DMS 273 treated with DMSO at 0.1 percent for 48 hours (cell line): Measurements from ENCODE around the gene GTF3C4.

Experiments used
- DNase-seq: peaks from one replicate; lab custom pipeline; 2025; lab: John Stamatoyannopoulos, UW

GTF3C4 gene

GRCh38 chr9:132647806-132648205 is 22.5 kb upstream of the GTF3C4 start:
- no peak for DNase-seq

- DNase-seq, result no peak
Observed at GRCh38 chr9:132648283-132648682, 22.0 kb upstream of the GTF3C4 start.

GRCh38 chr9:132648685-132649084 is 21.6 kb upstream of the GTF3C4 start:
- DNase-seq, result no peak

- no peak for DNase-seq
Observed at GRCh38 chr9:132651259-132651658, 19.0 kb upstream of the GTF3C4 start.

- no peak for DNase-seq
Observed at GRCh38 chr9:132656299-132656698, 14.0 kb upstream of the GTF3C4 start.

- DNase-seq, result no peak
Observed at GRCh38 chr9:132662152-132662945, 7.9 kb upstream of the GTF3C4 start.

GRCh38 chr9:132663117-132663516 is 7.1 kb upstream of the GTF3C4 start:
- DNase-seq, result no peak

- DNase-seq, result no peak
Observed at GRCh38 chr9:132663851-132664250, 6.4 kb upstream of the GTF3C4 start.

- peak; percentile 49 for DNase-seq
Observed at GRCh38 chr9:132669319-132669697, 956 bp upstream of the GTF3C4 start.

GRCh38 chr9:132669698-132670456 is 387 bp upstream of the GTF3C4 start, which contains the start of gene DDX31:
Gene DDX31 (minus strand): TSS chr9:132669983. CDS start chr9:132669934, 49 bp downstream.
- peak; percentile 38 for DNase-seq

- DNase-seq, result no peak
Observed at GRCh38 chr9:132671620-132672412, 1.6 kb downstream of the GTF3C4 start.

GRCh38 chr9:132672413-132672690 is 2.1 kb downstream of the GTF3C4 start:
- DNase-seq, result no peak

- no peak for DNase-seq
Observed at GRCh38 chr9:132673355-132673754, 3.1 kb downstream of the GTF3C4 start.

GRCh38 chr9:132674485-132674884 is 4.2 kb downstream of the GTF3C4 start:
- DNase-seq, result no peak

GRCh38 chr9:132677976-132678375 is 7.7 kb downstream of the GTF3C4 start:
- DNase-seq, result no peak

GRCh38 chr9:132679946-132680625 is 9.8 kb downstream of the GTF3C4 start:
- DNase-seq, result no peak

- no peak for DNase-seq
Observed at GRCh38 chr9:132681561-132681960, 11.3 kb downstream of the GTF3C4 start.

GRCh38 chr9:132683873-132684272 is 13.6 kb downstream of the GTF3C4 start:
- no peak for DNase-seq

GRCh38 chr9:132690696-132691095 is 20.4 kb downstream of the GTF3C4 start:
- DNase-seq, result no peak

- DNase-seq, result no peak
Observed at GRCh38 chr9:132694144-132694543, 23.9 kb downstream of the GTF3C4 start.

GRCh38 chr9:132697230-132697629 is 27.0 kb downstream of the GTF3C4 start:
- DNase-seq, result no peak

GRCh38 chr9:132698989-132699388 is 28.7 kb downstream of the GTF3C4 start:
- no peak for DNase-seq
